T-helper 1 cell treated with Interleukin-12 subunit alpha and Interleukin-12 subunit beta and Interleukin-4 antibody, amounts not matched to agents 30 ng/mL and 1 ng/mL, for 36 hours (primary cell): Measurements from ENCODE around the gene CHD2. TPM values are rescaled to one million over a fixed set of nuclear protein-coding genes. Genes with fewer than 3 reads are reported as not detected.

Experiments used
- intact Hi-C: fragments of 100-400 bp; cut with micrococcal nuclease; formaldehyde crosslinking; loops from one replicate; pipeline ENCODE4 v1.15.1; 2024
- total RNA-seq: library from RNA; stranded (reverse); gene quantifications from 2 replicates; pipeline ENCODE4 v1.2.3, GENCODE V29; 2022

Gene CHD2
- total RNA-seq, 1 donor from 2014 or later, result 146 TPM

DNA sequence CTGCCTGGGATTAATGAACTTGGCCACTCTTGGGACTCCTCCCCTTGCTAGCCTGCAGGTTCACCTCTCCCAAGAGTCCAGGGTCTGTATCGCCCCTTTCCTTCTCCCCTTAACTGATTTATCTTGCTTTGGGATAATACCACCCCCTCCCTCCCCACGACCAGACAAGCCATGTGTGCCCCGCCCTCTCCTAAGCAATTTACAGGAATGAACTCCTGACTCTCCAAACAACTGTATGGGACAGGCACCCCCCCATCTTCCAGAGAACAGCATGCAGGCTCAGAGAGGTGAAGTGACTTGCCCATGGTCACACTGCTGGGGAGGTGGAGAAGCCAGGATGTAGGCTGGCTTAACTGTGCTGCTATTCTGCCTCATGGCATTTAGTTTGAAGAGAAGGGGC lies 142.1 kb downstream of the CHD2 start:
- intact Hi-C loops, result no loop called here

- intact Hi-C loops, result no loop called here
These were observed 142.7 kb downstream of the CHD2 start for GRCh38 chr15:93042691-93043378.

GRCh38 chr15:93043621-93044300 lies 143.6 kb downstream of the CHD2 start:
- intact Hi-C loops, result no loop called here

GRCh38 chr15:93044301-93045190 lies 144.4 kb downstream of the CHD2 start:
- intact Hi-C loops, result no loop called here

GRCh38 chr15:93045191-93045785 lies 145.2 kb downstream of the CHD2 start:
- intact Hi-C loops, result no loop called here

DNA sequence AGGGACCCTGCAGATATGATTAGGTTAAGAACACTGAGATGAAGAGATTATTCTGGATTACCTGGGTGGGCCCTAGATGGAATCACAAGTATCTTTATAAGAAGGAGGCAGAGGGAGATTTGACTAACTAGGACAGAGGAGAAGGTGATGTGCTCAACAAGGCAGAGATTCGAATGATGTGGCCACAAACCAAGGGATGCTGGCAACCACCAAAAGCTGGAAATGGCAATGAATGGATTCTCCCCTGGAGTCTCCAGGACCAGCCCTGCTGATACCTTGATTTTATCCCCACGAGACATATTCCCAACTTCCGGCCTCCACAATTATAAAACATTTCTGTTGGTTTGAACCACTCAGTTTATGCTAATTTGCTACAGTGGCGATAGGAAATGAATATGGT lies 146.0 kb downstream of the CHD2 start:
- intact Hi-C loops, result no loop called here

- intact Hi-C loops, result no loop called here
These were observed 146.6 kb downstream of the CHD2 start for GRCh38 chr15:93046721-93047120.

GRCh38 chr15:93047621-93048425 lies 147.7 kb downstream of the CHD2 start:
- intact Hi-C loops, result no loop called here

DNA sequence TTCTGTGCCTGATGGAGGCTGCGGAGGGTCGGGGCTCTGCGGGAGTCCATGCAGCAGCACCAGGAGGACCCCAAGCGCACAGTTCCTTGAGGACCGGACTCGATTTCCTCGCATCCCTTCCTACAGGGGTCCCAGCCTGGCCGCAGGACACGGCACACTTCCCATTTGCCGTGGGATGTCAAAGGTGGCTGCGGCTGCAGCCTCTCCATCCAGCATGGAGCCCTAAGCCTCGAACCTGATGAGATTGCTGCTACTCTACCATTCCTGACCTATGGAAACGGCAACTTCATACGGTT lies 148.2 kb downstream of the CHD2 start:
- intact Hi-C loops, result no loop called here

DNA sequence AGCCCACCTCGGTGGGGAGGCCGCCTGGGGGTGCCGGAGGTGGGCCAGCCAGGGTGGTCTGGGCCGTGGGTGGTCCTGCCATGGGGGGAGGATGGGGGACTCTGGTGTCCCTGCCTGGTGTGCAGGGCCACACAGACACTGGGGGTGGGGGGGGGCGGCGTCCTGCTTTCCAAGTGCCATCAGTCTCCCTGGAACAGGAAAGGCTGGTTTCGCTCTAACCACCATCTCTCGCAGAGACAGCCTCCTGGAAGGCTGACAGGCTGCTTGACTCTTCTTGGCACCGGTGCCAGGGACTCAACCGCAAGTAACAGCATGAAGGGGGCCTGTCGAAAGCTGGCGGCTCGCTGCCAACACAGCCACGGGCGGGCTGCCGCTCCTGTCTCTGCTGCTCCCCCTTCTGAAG lies 148.6 kb downstream of the CHD2 start:
- intact Hi-C loops, result no loop called here

DNA sequence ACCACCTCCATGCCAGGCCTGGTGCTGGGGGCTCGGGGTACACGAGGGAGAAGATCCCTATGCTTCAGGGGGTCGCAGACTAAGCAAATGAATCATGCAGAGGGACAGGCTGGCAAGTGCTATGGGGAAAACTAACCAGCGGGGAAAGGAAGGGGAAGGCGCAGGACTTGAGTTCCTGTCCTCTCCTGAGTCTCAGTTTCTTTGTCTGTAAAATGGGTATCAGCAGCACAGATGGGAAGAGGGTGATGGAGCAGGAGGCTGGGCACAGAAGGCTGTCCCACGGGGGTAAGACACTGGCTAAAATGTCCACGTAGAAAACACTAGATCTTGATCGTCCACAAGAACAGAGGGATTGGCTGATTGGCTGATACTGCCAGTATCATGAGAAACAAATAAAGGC lies 149.1 kb downstream of the CHD2 start:
- intact Hi-C loops, result no loop called here

DNA sequence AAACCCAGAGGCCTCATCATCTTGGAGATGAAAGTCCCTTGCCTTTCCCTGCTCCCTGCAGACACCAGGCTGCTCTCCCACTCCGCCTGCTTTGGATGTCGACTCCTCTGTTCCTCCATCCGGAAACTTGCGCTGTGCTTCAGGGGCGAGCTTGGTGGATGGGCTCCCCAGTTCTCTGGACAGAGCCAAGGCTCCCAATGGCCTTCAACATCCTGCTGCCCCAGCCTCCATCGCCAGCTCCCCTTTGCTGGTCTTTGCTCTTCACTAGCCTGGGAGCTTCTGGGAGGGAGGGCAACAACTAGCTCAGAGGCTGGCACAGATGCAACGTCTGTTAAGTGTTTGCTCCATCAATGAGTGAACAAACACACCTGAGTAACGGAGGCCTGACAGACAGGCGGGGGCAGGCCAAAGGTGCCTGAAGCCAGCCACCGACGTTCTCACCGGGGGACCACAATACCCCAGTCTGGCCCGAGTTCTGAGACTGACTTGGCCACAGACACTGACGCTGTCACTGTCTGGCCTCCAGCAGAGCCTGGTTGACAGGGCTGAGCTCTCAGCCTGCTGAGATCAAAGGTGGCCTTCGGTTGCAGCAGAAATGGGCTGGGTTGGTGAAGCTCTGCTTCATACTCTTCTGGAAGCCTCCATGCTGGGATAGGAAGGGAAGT lies 149.9 kb downstream of the CHD2 start:
- intact Hi-C loops, result no loop called here

- intact Hi-C loops, result no loop called here
These were observed 150.5 kb downstream of the CHD2 start for GRCh38 chr15:93050648-93051047.

- intact Hi-C loops, result no loop called here
These were observed 151.3 kb downstream of the CHD2 start for GRCh38 chr15:93051236-93052089.

DNA sequence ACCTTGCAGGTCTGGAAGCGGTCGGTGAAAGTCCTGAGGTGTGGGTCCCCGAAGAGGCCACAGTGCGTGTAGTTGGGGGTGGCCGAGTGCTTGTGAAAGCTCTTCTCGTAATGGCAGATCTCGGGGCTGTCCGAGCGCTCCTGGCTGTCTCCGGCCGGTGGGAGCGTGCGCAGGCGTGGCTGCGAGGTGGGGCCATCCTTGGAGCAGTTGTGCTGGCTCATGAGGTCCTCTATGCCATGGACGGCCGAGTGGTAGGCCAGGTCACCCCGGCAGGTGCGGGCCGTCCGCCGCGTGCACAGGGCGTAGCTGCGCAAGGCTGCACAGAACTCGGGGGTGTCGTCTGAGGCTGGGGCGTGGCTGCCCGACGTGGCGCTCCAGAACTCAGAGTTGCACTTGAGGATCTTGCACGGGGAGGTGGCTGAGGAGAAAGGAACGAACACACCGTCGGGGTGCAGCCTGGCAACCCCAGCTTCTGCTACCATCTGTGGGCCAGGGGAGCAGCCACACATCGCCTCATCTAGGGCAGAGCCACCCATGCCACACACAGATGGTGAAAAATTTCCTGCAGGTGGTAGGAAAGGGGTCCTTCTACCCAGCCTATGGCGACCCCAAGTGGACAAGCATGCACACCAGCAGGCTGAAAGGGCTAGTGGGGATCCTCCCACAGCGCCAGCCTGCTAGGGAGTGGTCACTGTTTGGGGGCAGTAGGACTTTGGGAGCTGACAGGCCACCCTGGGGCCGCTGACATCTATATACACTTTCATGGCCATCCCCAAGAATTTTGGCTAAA lies 152.2 kb downstream of the CHD2 start:
- intact Hi-C loops, result no loop called here

DNA sequence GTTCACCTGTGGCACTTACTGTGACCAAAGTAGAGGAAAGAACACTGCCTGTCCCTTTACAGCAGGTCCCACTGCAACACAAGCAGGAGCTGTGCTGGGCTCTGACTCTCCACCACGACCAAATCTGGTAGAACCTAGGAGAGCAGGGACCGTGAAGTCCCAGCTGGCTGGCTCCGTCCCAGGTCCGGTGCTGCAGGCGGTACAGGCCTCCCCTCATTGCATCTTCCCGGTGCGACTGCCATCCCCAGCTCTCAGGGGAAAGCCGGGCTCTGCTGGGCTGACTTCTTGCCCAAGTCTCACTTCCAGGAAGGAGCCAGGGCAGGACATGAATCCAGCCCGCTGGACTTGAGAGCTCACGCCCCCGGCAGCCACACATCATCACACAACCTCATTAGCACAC lies 155.1 kb downstream of the CHD2 start:
- intact Hi-C loops, result no loop called here

GRCh38 chr15:93056836-93057235 lies 156.7 kb downstream of the CHD2 start:
- intact Hi-C loops, result no loop called here

DNA sequence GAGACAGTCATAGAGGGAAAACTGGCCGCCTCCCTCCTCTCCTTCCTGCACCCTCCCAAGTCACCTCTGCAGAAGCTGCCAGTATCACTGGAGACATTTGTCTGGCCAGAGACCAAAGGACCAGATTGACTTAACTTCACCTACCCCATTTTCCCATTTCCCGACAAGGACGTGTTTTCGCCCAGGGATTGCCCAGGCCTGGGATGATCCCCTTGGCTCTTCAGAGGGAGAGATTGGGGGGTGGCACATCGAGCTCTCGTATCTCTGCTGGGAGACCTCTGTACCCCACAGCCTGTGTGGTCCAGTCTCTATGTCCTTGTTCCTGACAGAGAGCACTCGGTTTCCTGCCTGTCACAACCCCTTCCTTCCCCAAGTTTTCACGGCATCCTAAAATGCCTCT lies 157.5 kb downstream of the CHD2 start:
- intact Hi-C loops, result no loop called here

DNA sequence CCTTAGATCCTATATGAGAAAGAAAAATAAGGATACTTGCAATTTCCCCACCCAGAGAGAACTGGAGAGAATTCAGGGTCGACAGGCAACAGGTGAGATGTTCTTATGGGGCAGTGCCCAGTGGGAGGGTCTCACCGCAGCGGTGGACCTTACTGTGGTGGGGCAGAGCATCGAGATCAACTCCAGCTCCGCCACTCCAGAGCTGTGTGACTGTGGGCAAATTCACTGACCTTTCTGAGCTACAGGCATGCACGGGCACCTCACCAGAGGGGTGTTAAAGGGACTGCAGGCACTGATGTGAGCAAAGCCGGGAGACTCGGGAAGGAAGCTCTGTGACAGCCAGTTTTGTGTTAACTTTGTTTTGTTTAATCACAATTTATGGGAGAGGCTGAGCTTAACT lies 158.0 kb downstream of the CHD2 start:
- intact Hi-C loops, result no loop called here
